SK-N-SH treated with all-trans-retinoic acid at 6 μM for 48 hours (cell line): Measurements from ENCODE around the gene PILRB.

Experiments used
- ATAC-seq: fragments of 200-7000 bp; cut with Tn5 transposase; 3 replicates; pipeline ENCODE4 v1.9.1; 2020; ENCODE audit warnings: mild to moderate bottlenecking, moderate library complexity
- ARNTL ChIP-seq: fragments of 450-650 bp; formaldehyde crosslinking; IDR thresholded peaks from 2 replicates; pipeline ENCODE4 v1.5.0; 2020; ENCODE audit warnings: low read depth, mild to moderate bottlenecking, moderate library complexity, borderline replicate concordance
- BACH2 ChIP-seq: fragments of 250-450 bp; sonication (Bioruptor Pico); IDR thresholded peaks from 2 replicates; pipeline ENCODE4 v1.9.0; 2021; ENCODE audit warnings: mild to moderate bottlenecking, borderline replicate concordance
- CREB5 ChIP-seq: fragments of 250-450 bp; sonication (Bioruptor Pico); IDR thresholded peaks from 2 replicates; pipeline ENCODE4 v1.5.1; 2020; ENCODE audit warnings: low read depth, mild to moderate bottlenecking, moderate library complexity
- CSRNP3 ChIP-seq: fragments of 250-450 bp; sonication (Bioruptor Pico); IDR thresholded peaks from 2 replicates; pipeline ENCODE4 v1.5.1; 2021; ENCODE audit warnings: mild to moderate bottlenecking, moderate library complexity
- ESRRG ChIP-seq: fragments of 250-450 bp; sonication (Bioruptor Pico); IDR thresholded peaks from 2 replicates; pipeline ENCODE4 v1.6.1; 2021; ENCODE audit warnings: mild to moderate bottlenecking
- GLIS3 ChIP-seq: fragments of 250-450 bp; sonication (Bioruptor Pico); IDR thresholded peaks from 2 replicates; pipeline ENCODE4 v1.5.0; 2020; ENCODE audit warnings: mild to moderate bottlenecking, moderate library complexity
- ISL1 ChIP-seq: fragments of 250-450 bp; sonication (Bioruptor Pico); IDR thresholded peaks from 2 replicates; pipeline ENCODE4 v2.1.2; 2022; ENCODE audit warnings: mild to moderate bottlenecking, moderate library complexity
- OSR1 ChIP-seq: fragments of 250-450 bp; sonication (Bioruptor Pico); IDR thresholded peaks from 2 replicates; pipeline ENCODE4 v1.8.0; 2022; ENCODE audit warnings: moderate library complexity, mild to moderate bottlenecking, inconsistent platforms
- POU6F1 ChIP-seq: fragments of 250-450 bp; sonication (Bioruptor Pico); IDR thresholded peaks from 2 replicates; pipeline ENCODE4 v1.8.0; 2021; ENCODE audit warnings: low read depth, mild to moderate bottlenecking, moderate library complexity, borderline replicate concordance
- PPARA ChIP-seq: fragments of 250-450 bp; sonication (Bioruptor Pico); IDR thresholded peaks from 2 replicates; pipeline ENCODE4 v1.5.0; 2020; ENCODE audit warnings: mild to moderate bottlenecking, borderline replicate concordance
- RARB ChIP-seq: fragments of 250-450 bp; sonication (Bioruptor Pico); IDR thresholded peaks from 2 replicates; pipeline ENCODE4 v1.8.0; 2021; ENCODE audit warnings: mild to moderate bottlenecking, moderate library complexity
- SNAI2 ChIP-seq: fragments of 250-450 bp; sonication (Bioruptor Pico); IDR thresholded peaks from 2 replicates; pipeline ENCODE4 v1.5.0; 2020; ENCODE audit warnings: mild to moderate bottlenecking, moderate library complexity
- TSHZ2 ChIP-seq: fragments of 250-450 bp; sonication (Bioruptor Pico); IDR thresholded peaks from 2 replicates; pipeline ENCODE4 v1.5.0; 2020; ENCODE audit warnings: mild to moderate bottlenecking, moderate library complexity
- ZC3H10 ChIP-seq: fragments of 250-450 bp; sonication (Bioruptor Pico); IDR thresholded peaks from 2 replicates; pipeline ENCODE4 v1.5.1; 2021; ENCODE audit warnings: mild to moderate bottlenecking, moderate library complexity
- ZFP3 ChIP-seq: fragments of 250-450 bp; sonication (Bioruptor Pico); IDR thresholded peaks from 2 replicates; pipeline ENCODE4 v1.5.0; 2020; ENCODE audit warnings: mild to moderate bottlenecking, moderate library complexity
- ZFP30 ChIP-seq: fragments of 450-650 bp; formaldehyde crosslinking; IDR thresholded peaks from 2 replicates; pipeline ENCODE4 v1.5.0; 2022; ENCODE audit warnings: mild to moderate bottlenecking, moderate library complexity
- ZNF565 ChIP-seq: fragments of 450-650 bp; formaldehyde crosslinking; conservative IDR thresholded peaks from 2 replicates; pipeline ENCODE4 v1.5.0; 2020; ENCODE audit warnings: low read depth, mild to moderate bottlenecking, moderate library complexity
- ZNF8 ChIP-seq: fragments of 450-650 bp; formaldehyde crosslinking; IDR thresholded peaks from 2 replicates; pipeline ENCODE4 v1.5.0; 2020; ENCODE audit warnings: mild to moderate bottlenecking, moderate library complexity

Gene PILRB

GRCh38 chr7:100367251-100367620 is 9.3 kb downstream of the PILRB start:
- ATAC-seq, result no peak; the same call in 2 of the 3 replicates
- TF ChIP-seq PPARA, result no peak
- TF ChIP-seq CSRNP3, result no peak
- TF ChIP-seq ISL1 (CRISPR knock-in tag), result no peak
- TF ChIP-seq ZFP30 (CRISPR knock-in tag), result no peak
- no peak for TF ChIP-seq RARB (CRISPR knock-in tag)
- no peak for TF ChIP-seq CREB5 (CRISPR knock-in tag)
- TF ChIP-seq GLIS3 (CRISPR knock-in tag), result no peak
- TF ChIP-seq, all 23 proteins: peak for 0

GRCh38 chr7:100367676-100368613 is 10.0 kb downstream of the PILRB start:
- ATAC-seq, result no peak
- TF ChIP-seq ESRRG (CRISPR knock-in tag) (no peak), GLIS3 (CRISPR knock-in tag) (no peak), BACH2 (CRISPR knock-in tag) (no peak), CSRNP3 (no peak), ZNF8 (CRISPR knock-in tag) (no peak), ISL1 (CRISPR knock-in tag) (no peak), RARB (CRISPR knock-in tag) (no peak), ARNTL (CRISPR knock-in tag) (no peak)

GRCh38 chr7:100369105-100369504 is 11.2 kb downstream of the PILRB start:
- TF ChIP-seq PPARA (no peak), ISL1 (CRISPR knock-in tag) (no peak), POU6F1 (no peak), TSHZ2 (CRISPR knock-in tag) (no peak), SNAI2 (CRISPR knock-in tag) (no peak), ZFP3 (CRISPR knock-in tag) (no peak), OSR1 (no peak), ZNF8 (CRISPR knock-in tag) (no peak), ZNF565 (CRISPR knock-in tag) (no peak), ZC3H10 (CRISPR knock-in tag) (no peak)
- no peak; the same call in 2 of the 3 replicates for ATAC-seq

GRCh38 chr7:100370303-100370702 is 12.4 kb downstream of the PILRB start:
- TF ChIP-seq CREB5 (CRISPR knock-in tag), result no peak
- no peak for TF ChIP-seq BACH2 (CRISPR knock-in tag)

More at GRCh38 chr7:100370303-100370702, 12.4 kb downstream of the PILRB start:
- no peak; the same call in 2 of the 3 replicates for ATAC-seq
